Measurements from ENCODE around the gene IL26. TPM values are rescaled to one million over a fixed set of nuclear protein-coding genes. Genes with fewer than 3 reads are reported as not detected.

Gene IL26
- total RNA-seq, 1 experiment from 2014 or later: not detected

DNA sequence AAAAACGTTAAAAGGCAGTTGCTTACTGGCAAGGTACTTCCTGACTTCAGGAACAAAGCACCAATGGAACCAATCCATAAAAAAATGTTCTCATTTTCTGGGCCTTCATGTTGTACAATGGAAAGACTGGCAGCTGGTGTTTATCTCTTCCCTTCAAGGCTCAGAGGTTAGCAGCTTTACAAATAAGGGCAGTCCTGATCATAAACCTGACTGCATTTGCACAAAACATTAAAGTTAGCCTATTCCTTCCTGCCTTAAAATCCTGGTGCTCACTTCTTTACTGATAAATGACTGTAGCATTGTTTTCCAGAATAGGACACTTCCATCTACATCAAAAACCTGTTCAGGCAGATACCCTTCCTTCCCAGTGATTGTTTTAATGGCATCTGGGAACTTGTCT, 19.2 kb downstream of the IL26 start:
- Histone ChIP-seq H4K20me1 (ENCODE audit: insufficient read depth, low read depth, low read length) (no peaks in the 10 kb centered on the region), H3K79me2 (ENCODE audit: low read length) (no peaks in the 10 kb centered on the region), H3K4me1 (ENCODE audit: low read length) (no peaks in the 10 kb centered on the region), H2AFZ (ENCODE audit: low read length) (no peak overlapping the region), H3K27me3 (ENCODE audit: low read length) (no peaks in the 10 kb centered on the region), H3K9me3 (ENCODE audit: low read length) (no peaks in the 10 kb centered on the region), H3K36me3 (ENCODE audit: insufficient read depth, low read length) (no peaks in the 10 kb centered on the region), H3K9me2 (replicated peaks; ENCODE audit: insufficient read depth, low read length) (no peaks in the 10 kb centered on the region), H3K9ac (ENCODE audit: low read length) (no peak overlapping the region), H3K4me2 (ENCODE audit: low read depth, low read length, poor library complexity, severe bottlenecking) (no peak overlapping the region), H3K4me3 (ENCODE audit: low read length) (no peak overlapping the region), H3K27ac (ENCODE audit: low read length) (no peak overlapping the region)
- no peak for DNase-seq

DNA sequence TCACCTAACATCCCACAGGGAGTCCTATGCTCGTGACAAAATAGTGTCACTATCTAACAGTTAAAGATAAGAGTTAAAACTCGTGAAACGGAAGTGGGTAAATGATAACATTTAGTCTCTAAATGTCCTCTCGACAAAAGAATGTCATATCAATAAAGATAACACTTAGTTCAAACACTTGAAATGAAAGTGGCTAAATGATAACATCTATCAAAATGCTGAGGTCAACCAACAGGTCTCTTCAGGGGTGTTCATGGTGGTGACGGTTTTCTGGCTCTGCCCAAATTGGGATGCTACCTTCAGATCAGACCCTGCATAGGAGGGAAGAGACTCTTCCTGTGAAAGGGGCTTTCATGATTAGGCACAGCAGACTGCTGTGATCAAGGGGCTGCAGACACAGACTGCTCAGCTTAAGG, 22.1 kb downstream of the IL26 start:
- DNase-seq: no peak
- H3K4me2 ChIP-seq (ENCODE audit: low read depth, low read length, poor library complexity, severe bottlenecking): no peak overlapping the region
- no peak overlapping the region for H3K9ac ChIP-seq (ENCODE audit: low read length)
- no peaks in the 10 kb centered on the region for H3K79me2 ChIP-seq (ENCODE audit: low read length)
- no peaks in the 10 kb centered on the region for H3K9me3 ChIP-seq (ENCODE audit: low read length)
- no peaks in the 10 kb centered on the region for H3K36me3 ChIP-seq (ENCODE audit: insufficient read depth, low read length)
- H4K20me1 ChIP-seq (ENCODE audit: insufficient read depth, low read depth, low read length): no peaks in the 10 kb centered on the region
- H3K4me1 ChIP-seq (ENCODE audit: low read length): no peaks in the 10 kb centered on the region
- H2AFZ ChIP-seq (ENCODE audit: low read length): no peak overlapping the region
- no peak overlapping the region for H3K4me3 ChIP-seq (ENCODE audit: low read length)
- no peak overlapping the region for H3K27ac ChIP-seq (ENCODE audit: low read length)
- H3K27me3 ChIP-seq (ENCODE audit: low read length): no peaks in the 10 kb centered on the region
- no peaks in the 10 kb centered on the region for H3K9me2 ChIP-seq (replicated peaks; ENCODE audit: insufficient read depth, low read length)

DNA sequence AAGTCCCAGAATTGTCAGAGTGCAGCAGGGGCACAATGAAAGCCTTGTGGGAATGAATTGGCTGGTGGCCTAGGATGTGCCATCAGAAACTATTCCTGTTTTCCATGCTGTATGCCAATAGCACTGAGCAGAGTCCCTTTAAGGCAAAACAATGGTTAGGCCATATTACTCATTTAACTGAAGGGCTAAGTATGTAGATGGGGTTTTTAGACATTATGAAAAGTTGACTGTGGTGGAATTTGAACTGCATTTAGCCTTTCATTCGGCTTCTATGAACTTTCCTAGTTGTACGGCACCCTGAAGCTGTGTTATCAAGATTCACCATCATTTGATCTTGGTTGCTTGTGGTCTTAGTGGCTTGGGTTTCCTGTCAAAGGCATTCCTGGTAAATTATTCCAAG, 24.8 kb downstream of the IL26 start:
- Histone ChIP-seq H3K36me3 (ENCODE audit: insufficient read depth, low read length) (no peaks in the 10 kb centered on the region), H3K9me3 (ENCODE audit: low read length) (no peaks in the 10 kb centered on the region), H2AFZ (ENCODE audit: low read length) (no peak overlapping the region), H3K4me3 (ENCODE audit: low read length) (no peak overlapping the region), H3K27ac (ENCODE audit: low read length) (no peak overlapping the region), H3K4me2 (ENCODE audit: low read depth, low read length, poor library complexity, severe bottlenecking) (no peak overlapping the region), H3K9ac (ENCODE audit: low read length) (no peak overlapping the region), H3K4me1 (ENCODE audit: low read length) (no peaks in the 10 kb centered on the region), H3K79me2 (ENCODE audit: low read length) (no peaks in the 10 kb centered on the region), H4K20me1 (ENCODE audit: insufficient read depth, low read depth, low read length) (no peaks in the 10 kb centered on the region), H3K27me3 (ENCODE audit: low read length) (no peaks in the 10 kb centered on the region), H3K9me2 (replicated peaks; ENCODE audit: insufficient read depth, low read length) (no peaks in the 10 kb centered on the region)
- no peak for DNase-seq

DNA sequence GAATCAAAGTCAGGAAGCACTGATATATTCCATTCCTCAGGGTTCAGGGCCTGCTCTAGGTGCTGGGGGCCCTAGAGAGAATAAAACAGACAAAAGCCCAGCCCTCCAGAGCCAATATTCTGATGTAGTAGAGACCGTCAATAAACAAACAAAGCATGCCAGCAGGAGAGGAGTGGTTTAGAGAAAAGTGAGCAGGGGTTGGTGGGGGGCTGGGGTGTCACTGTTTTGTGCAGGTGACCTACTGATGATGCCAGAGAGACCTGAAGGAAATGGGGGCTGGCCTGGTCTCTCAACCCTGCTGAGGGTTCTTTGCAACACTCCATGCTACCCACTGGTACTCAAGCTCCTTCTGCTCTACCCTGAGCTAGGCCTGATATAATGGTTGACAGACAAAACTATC, 26.5 kb downstream of the IL26 start:
- Histone ChIP-seq H3K9me2 (replicated peaks; ENCODE audit: insufficient read depth, low read length) (no peaks in the 10 kb centered on the region), H3K36me3 (ENCODE audit: insufficient read depth, low read length) (no peaks in the 10 kb centered on the region), H2AFZ (ENCODE audit: low read length) (no peak overlapping the region), H4K20me1 (ENCODE audit: insufficient read depth, low read depth, low read length) (no peaks in the 10 kb centered on the region), H3K9me3 (ENCODE audit: low read length) (no peaks in the 10 kb centered on the region), H3K4me3 (ENCODE audit: low read length) (no peak overlapping the region), H3K4me2 (ENCODE audit: low read depth, low read length, poor library complexity, severe bottlenecking) (no peak overlapping the region), H3K4me1 (ENCODE audit: low read length) (no peaks in the 10 kb centered on the region), H3K27ac (ENCODE audit: low read length) (no peak overlapping the region), H3K9ac (ENCODE audit: low read length) (no peak overlapping the region), H3K79me2 (ENCODE audit: low read length) (no peaks in the 10 kb centered on the region), H3K27me3 (ENCODE audit: low read length) (no peaks in the 10 kb centered on the region)
- no peak for DNase-seq

DNA sequence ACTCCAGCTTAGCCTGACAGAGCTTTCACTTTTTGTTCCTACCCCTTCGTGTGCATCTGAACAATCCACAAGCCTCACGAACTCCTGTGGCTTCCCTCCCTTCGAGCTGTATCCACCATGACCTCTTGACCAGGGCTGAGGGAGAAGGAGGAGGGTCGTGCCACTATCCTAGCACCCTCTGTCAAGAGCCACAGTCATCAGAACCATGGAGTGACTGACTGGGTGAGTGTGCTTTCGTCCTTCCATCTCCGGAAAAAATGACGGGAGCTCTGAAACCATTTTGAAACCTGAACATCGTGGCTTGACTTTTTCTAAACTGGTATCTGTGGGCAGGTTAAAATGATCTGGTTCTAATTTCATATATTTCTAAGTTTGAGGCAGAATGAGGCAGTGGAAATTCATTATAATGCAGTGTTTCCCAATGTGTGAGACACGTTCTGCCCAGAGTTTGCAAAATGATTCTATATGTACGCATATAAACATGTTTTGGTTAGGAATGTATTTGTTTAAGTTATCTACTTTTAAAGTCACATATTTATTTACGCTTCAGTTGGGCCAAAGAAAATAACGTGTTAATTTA, 27.0 kb downstream of the IL26 start:
- Histone ChIP-seq H3K27ac (ENCODE audit: low read length) (no peak overlapping the region), H3K4me1 (ENCODE audit: low read length) (no peaks in the 10 kb centered on the region), H3K9ac (ENCODE audit: low read length) (no peak overlapping the region), H3K4me3 (ENCODE audit: low read length) (no peak overlapping the region), H3K9me3 (ENCODE audit: low read length) (no peaks in the 10 kb centered on the region), H3K36me3 (ENCODE audit: insufficient read depth, low read length) (no peaks in the 10 kb centered on the region), H3K27me3 (ENCODE audit: low read length) (no peaks in the 10 kb centered on the region), H3K79me2 (ENCODE audit: low read length) (no peaks in the 10 kb centered on the region), H3K4me2 (ENCODE audit: low read depth, low read length, poor library complexity, severe bottlenecking) (no peak overlapping the region), H2AFZ (ENCODE audit: low read length) (no peak overlapping the region), H4K20me1 (ENCODE audit: insufficient read depth, low read depth, low read length) (no peaks in the 10 kb centered on the region), H3K9me2 (replicated peaks; ENCODE audit: insufficient read depth, low read length) (no peaks in the 10 kb centered on the region)
- no peak for DNase-seq

DNA sequence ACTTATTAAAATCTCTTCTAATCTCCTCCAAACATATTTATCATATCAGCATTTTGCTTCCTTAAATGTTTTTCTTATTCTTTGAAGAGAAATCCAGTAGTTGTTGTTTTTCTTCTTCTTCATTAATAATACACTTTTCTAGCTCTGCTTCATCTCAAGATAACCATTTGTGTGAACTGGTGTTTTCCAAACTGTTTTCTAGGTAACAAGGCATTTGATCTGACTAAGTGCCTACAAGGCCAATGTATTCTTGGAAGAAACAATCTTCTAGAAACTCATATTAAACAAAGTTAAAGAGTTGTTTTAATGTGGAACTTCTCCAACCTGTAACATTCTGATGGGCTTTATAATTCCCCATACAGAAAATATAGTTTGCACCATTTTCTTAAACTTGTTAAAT, 35.3 kb downstream of the IL26 start:
- H3K79me2 ChIP-seq (ENCODE audit: low read length): no peaks in the 10 kb centered on the region
- H3K9me3 ChIP-seq (ENCODE audit: low read length): no peaks in the 10 kb centered on the region
- no peaks in the 10 kb centered on the region for H3K36me3 ChIP-seq (ENCODE audit: insufficient read depth, low read length)
- no peaks in the 10 kb centered on the region for H3K4me1 ChIP-seq (ENCODE audit: low read length)
- no peak overlapping the region for H3K4me2 ChIP-seq (ENCODE audit: low read depth, low read length, poor library complexity, severe bottlenecking)
- H3K4me3 ChIP-seq (ENCODE audit: low read length): no peak overlapping the region
- H3K9me2 ChIP-seq (replicated peaks; ENCODE audit: insufficient read depth, low read length): no peaks in the 10 kb centered on the region
- H4K20me1 ChIP-seq (ENCODE audit: insufficient read depth, low read depth, low read length): no peaks in the 10 kb centered on the region
- H3K27ac ChIP-seq (ENCODE audit: low read length): no peak overlapping the region
- H3K27me3 ChIP-seq (ENCODE audit: low read length): no peaks in the 10 kb centered on the region
- no peak for DNase-seq
- no peak overlapping the region for H3K9ac ChIP-seq (ENCODE audit: low read length)
- H2AFZ ChIP-seq (ENCODE audit: low read length): no peak overlapping the region

DNA sequence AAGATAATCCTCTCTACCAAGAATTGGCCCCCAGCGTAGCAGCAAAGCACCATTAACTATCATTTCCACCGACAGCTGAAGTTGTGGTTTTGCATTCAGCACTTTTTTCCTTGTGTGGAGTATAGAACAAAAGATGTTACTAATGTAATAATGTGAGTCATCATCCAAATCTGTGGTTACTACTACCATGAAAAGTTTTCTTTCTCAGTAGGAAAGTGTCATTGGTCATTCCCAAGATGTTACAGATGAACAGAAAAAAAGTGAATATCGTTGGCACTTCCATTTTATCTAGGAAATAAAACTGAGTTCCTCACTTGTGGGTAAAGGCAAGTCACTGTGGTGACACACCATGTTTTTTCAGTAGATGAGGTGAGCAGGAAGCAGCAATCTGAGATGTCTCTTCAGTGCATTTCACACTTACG, 35.8 kb downstream of the IL26 start:
- Histone ChIP-seq H2AFZ (ENCODE audit: low read length) (no peak overlapping the region), H3K27me3 (ENCODE audit: low read length) (no peaks in the 10 kb centered on the region), H3K9ac (ENCODE audit: low read length) (no peak overlapping the region), H3K9me3 (ENCODE audit: low read length) (no peaks in the 10 kb centered on the region), H3K4me1 (ENCODE audit: low read length) (no peaks in the 10 kb centered on the region), H3K36me3 (ENCODE audit: insufficient read depth, low read length) (no peaks in the 10 kb centered on the region), H3K79me2 (ENCODE audit: low read length) (no peaks in the 10 kb centered on the region), H3K4me3 (ENCODE audit: low read length) (no peak overlapping the region), H4K20me1 (ENCODE audit: insufficient read depth, low read depth, low read length) (no peaks in the 10 kb centered on the region), H3K9me2 (replicated peaks; ENCODE audit: insufficient read depth, low read length) (no peaks in the 10 kb centered on the region), H3K27ac (ENCODE audit: low read length) (no peak overlapping the region), H3K4me2 (ENCODE audit: low read depth, low read length, poor library complexity, severe bottlenecking) (no peak overlapping the region)
- DNase-seq: no peak

DNA sequence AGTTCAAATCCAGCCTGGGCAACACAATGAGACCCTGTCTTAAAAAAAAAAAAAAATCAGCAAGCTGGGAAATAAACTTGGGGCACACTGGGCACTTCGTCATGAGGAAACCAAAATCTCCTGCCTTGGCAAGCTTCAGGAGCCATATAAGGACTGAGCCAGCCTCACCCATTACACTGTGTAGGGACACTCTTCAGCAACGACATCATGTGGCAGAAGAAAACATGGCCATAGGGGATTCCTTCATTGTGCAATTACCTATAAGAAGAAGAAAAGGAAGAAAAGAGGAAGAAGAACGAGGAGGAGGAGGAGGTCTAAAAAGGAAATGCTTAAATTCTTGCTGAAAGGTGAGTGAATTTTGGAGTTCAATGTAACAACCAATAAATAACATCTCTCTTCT, 40.0 kb downstream of the IL26 start:
- Histone ChIP-seq H3K79me2 (ENCODE audit: low read length) (no peaks in the 10 kb centered on the region), H2AFZ (ENCODE audit: low read length) (no peak overlapping the region), H3K9me3 (ENCODE audit: low read length) (no peaks in the 10 kb centered on the region), H3K9me2 (replicated peaks; ENCODE audit: insufficient read depth, low read length) (no peaks in the 10 kb centered on the region), H3K9ac (ENCODE audit: low read length) (no peak overlapping the region), H3K4me3 (ENCODE audit: low read length) (no peak overlapping the region), H3K36me3 (ENCODE audit: insufficient read depth, low read length) (no peaks in the 10 kb centered on the region), H4K20me1 (ENCODE audit: insufficient read depth, low read depth, low read length) (no peaks in the 10 kb centered on the region), H3K4me2 (ENCODE audit: low read depth, low read length, poor library complexity, severe bottlenecking) (no peak overlapping the region), H3K4me1 (ENCODE audit: low read length) (no peaks in the 10 kb centered on the region), H3K27me3 (ENCODE audit: low read length) (no peaks in the 10 kb centered on the region), H3K27ac (ENCODE audit: low read length) (no peak overlapping the region)
- no peak for DNase-seq

All from Karpas-422 (cell line).